ENCODE results near the gene URB1.
"Not testable (repeated sequence)": the region's sequence is repeated elsewhere in the genome, so short reads cannot be mapped to it uniquely, and the experiment has no call there.

URB1 gene

DNA sequence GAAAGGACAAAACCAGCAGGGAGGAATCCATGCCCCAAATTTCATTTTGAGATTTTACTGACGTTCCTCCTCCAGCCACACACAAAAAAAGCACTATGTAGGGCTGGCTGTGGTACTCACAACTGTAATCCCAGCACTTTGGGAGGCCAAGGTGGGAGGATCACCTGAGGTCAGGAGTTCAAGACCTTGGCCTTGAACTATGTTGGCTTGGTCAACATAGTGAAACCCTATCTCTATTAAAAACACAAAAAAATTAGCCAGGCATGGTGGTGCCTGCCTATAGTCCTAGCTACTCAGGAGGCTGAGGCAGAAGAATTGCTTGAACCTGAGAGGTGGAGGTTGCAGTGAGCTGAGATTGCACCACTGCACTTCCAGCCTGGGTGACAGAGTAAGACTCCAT lies 23.9 kb downstream of the URB1 start:
- H3K36me3 ChIP-seq (ENCODE audit: control insufficient read depth, insufficient read depth, low read length), result peaks cover 96% of the 10 kb centered on the region
- H3K9me3 ChIP-seq (ENCODE audit: control insufficient read depth, insufficient read depth, low read depth, low read length); H3K4me1 ChIP-seq (ENCODE audit: control insufficient read depth, insufficient read depth, low read length); H3K27me3 ChIP-seq (ENCODE audit: control insufficient read depth, insufficient read depth, low read length); H3K9ac ChIP-seq (ENCODE audit: low read length); H3K27ac ChIP-seq (ENCODE audit: low read depth, low read length); H3K4me3 ChIP-seq (ENCODE audit: low read depth, low read length): not testable (repeated sequence)

DNA sequence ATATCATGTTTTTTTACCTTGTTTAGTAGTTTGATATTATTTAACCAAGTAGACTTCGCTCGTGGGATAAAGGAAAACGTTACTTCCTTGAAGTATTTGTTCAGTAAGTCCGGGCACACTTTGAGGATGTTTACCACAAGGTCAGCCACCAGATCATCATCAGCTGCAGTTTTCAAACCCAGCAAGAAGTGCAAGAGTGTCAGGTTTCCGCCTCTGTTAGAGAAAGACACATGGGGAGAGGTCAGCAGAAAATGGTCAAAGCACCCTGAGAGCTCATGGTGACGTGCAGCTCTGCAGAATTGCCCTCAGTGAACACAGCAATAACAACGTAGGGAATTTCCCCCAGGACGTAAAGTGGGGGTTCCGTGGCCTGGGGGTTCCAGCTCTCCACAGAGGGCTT lies 24.4 kb downstream of the URB1 start:
- Histone ChIP-seq H3K27me3 (ENCODE audit: control insufficient read depth, insufficient read depth, low read length) (no peaks in the 10 kb centered on the region), H3K9ac (ENCODE audit: low read length) (no peak overlapping the region), H3K4me1 (ENCODE audit: control insufficient read depth, insufficient read depth, low read length) (no peaks in the 10 kb centered on the region), H3K27ac (ENCODE audit: low read depth, low read length) (no peak overlapping the region), H3K4me3 (ENCODE audit: low read depth, low read length) (no peak overlapping the region), H3K36me3 (ENCODE audit: control insufficient read depth, insufficient read depth, low read length) (peaks cover 96% of the 10 kb centered on the region), H3K9me3 (ENCODE audit: control insufficient read depth, insufficient read depth, low read depth, low read length) (no peaks in the 10 kb centered on the region)

DNA sequence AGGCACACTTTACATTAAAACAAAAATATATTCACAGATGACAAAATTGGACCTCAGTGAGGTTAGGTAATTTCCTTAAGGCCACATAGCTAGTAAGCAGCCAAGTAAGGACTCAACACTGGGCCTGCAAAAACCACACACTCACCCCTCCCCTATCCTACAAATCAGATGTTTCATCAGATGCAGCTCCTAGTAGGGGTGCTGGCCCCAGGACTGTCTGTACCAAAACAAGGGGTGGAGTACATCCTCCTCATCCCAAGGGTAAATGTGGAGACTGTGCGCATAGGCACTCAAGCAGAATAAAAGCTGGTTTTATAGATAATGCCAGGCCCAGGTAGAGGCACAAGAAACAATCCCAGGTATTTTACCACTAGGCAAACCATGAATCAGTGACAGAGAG lies 25.7 kb downstream of the URB1 start:
- Histone ChIP-seq H3K9ac (ENCODE audit: low read length) (no peak overlapping the region), H3K36me3 (ENCODE audit: control insufficient read depth, insufficient read depth, low read length) (peaks cover 96% of the 10 kb centered on the region), H3K27ac (ENCODE audit: low read depth, low read length) (no peak overlapping the region), H3K9me3 (ENCODE audit: control insufficient read depth, insufficient read depth, low read depth, low read length) (no peaks in the 10 kb centered on the region), H3K4me3 (ENCODE audit: low read depth, low read length) (no peak overlapping the region), H3K27me3 (ENCODE audit: control insufficient read depth, insufficient read depth, low read length) (no peaks in the 10 kb centered on the region), H3K4me1 (ENCODE audit: control insufficient read depth, insufficient read depth, low read length) (no peaks in the 10 kb centered on the region)

DNA sequence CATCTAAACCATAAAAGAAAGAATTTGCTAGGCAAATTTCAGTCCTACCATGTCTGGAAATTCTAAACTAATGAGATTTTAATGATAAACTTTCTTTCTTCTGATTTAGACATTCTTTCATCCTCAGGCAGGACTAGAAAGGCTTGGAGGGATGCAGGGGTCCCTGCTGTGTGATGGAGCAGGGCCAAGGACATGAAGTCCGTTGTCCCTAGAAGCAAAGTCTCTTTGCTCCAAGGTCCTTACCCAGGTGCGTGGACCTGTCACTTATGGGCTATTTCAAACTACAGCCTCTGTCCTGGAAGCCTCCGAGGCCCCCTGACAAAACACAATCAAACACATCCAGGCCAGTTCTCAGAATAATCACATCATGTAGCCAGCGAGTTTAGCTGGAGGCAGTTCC lies 26.6 kb downstream of the URB1 start:
- Histone ChIP-seq H3K36me3 (ENCODE audit: control insufficient read depth, insufficient read depth, low read length) (peaks cover 96% of the 10 kb centered on the region), H3K4me3 (ENCODE audit: low read depth, low read length) (no peak overlapping the region), H3K9me3 (ENCODE audit: control insufficient read depth, insufficient read depth, low read depth, low read length) (no peaks in the 10 kb centered on the region), H3K27me3 (ENCODE audit: control insufficient read depth, insufficient read depth, low read length) (no peaks in the 10 kb centered on the region), H3K27ac (ENCODE audit: low read depth, low read length) (no peak overlapping the region), H3K9ac (ENCODE audit: low read length) (no peak overlapping the region), H3K4me1 (ENCODE audit: control insufficient read depth, insufficient read depth, low read length) (no peaks in the 10 kb centered on the region)

DNA sequence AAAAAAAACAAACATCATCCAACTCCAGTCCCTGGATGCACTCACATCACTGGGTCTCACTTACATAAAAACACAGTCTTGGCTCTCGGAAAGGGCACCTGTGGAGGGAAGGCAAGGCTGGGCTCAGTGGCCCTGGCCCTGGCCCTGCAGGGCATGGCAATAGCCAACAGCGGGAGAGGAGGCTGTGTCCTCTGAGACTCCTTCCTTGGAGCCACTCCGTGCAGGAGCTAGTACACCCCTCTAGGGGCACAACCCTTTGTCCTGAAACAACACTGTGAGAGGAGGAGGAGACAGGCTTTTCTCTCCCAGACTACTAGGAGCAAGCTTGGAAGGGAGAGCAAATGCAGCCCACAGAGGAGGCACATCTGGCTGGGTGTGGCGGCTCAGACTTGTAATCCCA lies 28.0 kb downstream of the URB1 start:
- Histone ChIP-seq H3K27me3 (ENCODE audit: control insufficient read depth, insufficient read depth, low read length) (no peaks in the 10 kb centered on the region), H3K27ac (ENCODE audit: low read depth, low read length) (no peak overlapping the region), H3K4me3 (ENCODE audit: low read depth, low read length) (no peak overlapping the region), H3K4me1 (ENCODE audit: control insufficient read depth, insufficient read depth, low read length) (no peaks in the 10 kb centered on the region), H3K9me3 (ENCODE audit: control insufficient read depth, insufficient read depth, low read depth, low read length) (no peaks in the 10 kb centered on the region), H3K36me3 (ENCODE audit: control insufficient read depth, insufficient read depth, low read length) (peaks cover 100% of the 10 kb centered on the region), H3K9ac (ENCODE audit: low read length) (no peak overlapping the region)

DNA sequence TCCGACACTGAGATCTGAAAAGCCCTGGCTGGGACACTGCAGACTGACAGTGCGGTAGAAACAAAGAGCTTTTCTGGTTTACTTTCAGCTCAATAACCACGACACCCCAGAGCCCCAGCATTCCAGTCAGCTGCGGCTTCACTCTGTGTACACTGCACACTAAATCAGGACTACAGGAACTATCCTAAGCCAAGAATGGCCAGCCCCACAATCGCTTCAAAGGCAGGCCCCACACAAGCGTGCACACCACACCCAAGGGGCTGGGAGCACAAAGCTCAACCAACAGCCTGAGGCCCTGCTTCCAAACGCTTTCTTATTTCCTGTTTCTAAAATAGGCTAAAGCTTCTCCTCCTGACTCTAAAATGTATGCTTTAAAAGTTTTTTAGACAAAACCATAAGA lies 28.4 kb downstream of the URB1 start:
- Histone ChIP-seq H3K27ac (ENCODE audit: low read depth, low read length) (no peak overlapping the region), H3K4me3 (ENCODE audit: low read depth, low read length) (no peak overlapping the region), H3K4me1 (ENCODE audit: control insufficient read depth, insufficient read depth, low read length) (no peaks in the 10 kb centered on the region), H3K9me3 (ENCODE audit: control insufficient read depth, insufficient read depth, low read depth, low read length) (no peaks in the 10 kb centered on the region), H3K9ac (ENCODE audit: low read length) (no peak overlapping the region), H3K27me3 (ENCODE audit: control insufficient read depth, insufficient read depth, low read length) (no peaks in the 10 kb centered on the region), H3K36me3 (ENCODE audit: control insufficient read depth, insufficient read depth, low read length) (peaks cover 100% of the 10 kb centered on the region)

DNA sequence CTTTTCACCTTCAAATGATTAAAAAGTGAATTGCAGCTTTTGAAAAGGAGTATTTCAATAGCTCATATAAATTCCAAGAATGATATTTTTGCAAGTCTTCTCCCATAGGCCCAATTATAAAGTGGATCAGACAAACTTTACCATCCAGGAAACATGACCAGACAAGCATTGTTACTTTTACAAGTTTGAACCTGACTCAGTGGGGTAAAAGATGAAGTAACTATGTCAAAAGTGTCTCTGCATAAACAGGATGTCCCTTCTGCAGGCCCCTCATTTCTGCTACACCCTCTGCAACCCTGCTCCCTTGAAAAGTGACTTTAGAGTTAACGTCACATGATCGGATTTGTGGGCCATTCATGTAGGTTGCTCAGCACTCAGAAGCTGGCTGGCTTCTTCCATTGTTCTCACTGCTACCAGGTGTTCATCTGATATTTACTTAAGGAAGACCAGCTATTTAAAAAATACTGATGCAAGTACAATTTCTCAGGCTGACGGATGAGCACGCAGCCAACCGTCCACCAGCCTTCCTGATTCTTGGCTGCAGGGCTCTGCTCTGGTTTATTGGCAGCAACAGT lies 32.3 kb downstream of the URB1 start:
- peaks cover 98% of the 10 kb centered on the region for H3K36me3 ChIP-seq (ENCODE audit: control insufficient read depth, insufficient read depth, low read length)
- no peaks in the 10 kb centered on the region for H3K4me1 ChIP-seq (ENCODE audit: control insufficient read depth, insufficient read depth, low read length)
- no peak overlapping the region for H3K27ac ChIP-seq (ENCODE audit: low read depth, low read length)
- H3K4me3 ChIP-seq (ENCODE audit: low read depth, low read length), result no peak overlapping the region
- no peaks in the 10 kb centered on the region for H3K9me3 ChIP-seq (ENCODE audit: control insufficient read depth, insufficient read depth, low read depth, low read length)
- no peak overlapping the region for H3K9ac ChIP-seq (ENCODE audit: low read length)
- H3K27me3 ChIP-seq (ENCODE audit: control insufficient read depth, insufficient read depth, low read length), result no peaks in the 10 kb centered on the region

DNA sequence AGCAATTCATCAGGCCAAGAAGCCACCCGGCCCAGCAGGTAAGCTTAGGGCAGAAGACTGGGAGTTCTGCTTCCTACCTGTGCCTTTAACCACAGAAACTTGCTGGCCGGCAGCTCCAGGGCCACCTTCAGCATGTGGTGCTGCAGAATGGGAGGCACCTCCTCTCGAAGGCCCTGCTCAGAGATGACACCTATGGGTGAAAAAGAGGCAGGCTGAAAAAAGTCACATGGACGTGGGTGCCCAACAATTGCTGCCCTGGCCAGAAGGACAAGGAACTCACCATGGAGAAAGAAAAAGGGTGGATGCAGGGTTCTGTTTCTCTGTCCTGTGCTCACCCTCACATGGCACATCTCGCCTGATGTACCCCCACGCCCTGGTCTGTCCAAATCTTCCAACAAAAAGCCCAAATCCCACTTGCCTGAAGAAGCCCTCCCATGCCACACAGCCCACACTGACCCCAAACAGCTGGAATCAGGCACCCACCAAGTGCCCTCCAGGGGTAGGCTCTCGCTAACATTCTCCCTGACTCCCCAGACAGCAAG lies 33.0 kb downstream of the URB1 start:
- Histone ChIP-seq H3K27ac (ENCODE audit: low read depth, low read length) (no peak overlapping the region), H3K27me3 (ENCODE audit: control insufficient read depth, insufficient read depth, low read length) (no peaks in the 10 kb centered on the region), H3K9me3 (ENCODE audit: control insufficient read depth, insufficient read depth, low read depth, low read length) (no peaks in the 10 kb centered on the region), H3K9ac (ENCODE audit: low read length) (no peak overlapping the region), H3K4me3 (ENCODE audit: low read depth, low read length) (no peak overlapping the region), H3K36me3 (ENCODE audit: control insufficient read depth, insufficient read depth, low read length) (peaks cover 98% of the 10 kb centered on the region), H3K4me1 (ENCODE audit: control insufficient read depth, insufficient read depth, low read length) (no peaks in the 10 kb centered on the region)

DNA sequence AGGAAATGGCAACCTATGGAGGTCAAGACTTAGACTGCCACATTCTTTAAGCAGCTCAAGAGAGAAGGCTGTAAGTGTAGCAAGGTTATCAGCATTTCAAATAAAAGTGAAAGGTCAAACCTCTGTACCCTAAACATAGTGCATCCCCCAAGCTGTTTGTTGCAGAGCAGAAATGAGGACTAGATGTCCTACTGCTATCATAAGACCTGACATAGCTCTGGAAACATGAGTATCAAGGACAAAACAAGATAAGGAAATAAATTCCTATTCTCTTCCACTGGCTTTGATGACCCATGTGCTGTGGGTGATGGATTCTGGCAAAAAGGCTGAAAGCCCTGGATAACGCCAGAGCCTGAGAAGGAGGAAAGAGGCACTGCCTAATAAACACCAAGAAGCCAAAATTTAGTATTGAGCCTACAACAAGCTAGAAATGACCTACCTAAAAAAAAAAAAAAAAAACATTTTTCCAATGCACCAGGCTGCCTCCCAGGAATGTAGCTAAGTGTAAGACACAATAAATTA lies 35.9 kb downstream of the URB1 start:
- Histone ChIP-seq H3K4me1 (ENCODE audit: control insufficient read depth, insufficient read depth, low read length) (no peaks in the 10 kb centered on the region), H3K36me3 (ENCODE audit: control insufficient read depth, insufficient read depth, low read length) (peaks cover 98% of the 10 kb centered on the region), H3K9ac (ENCODE audit: low read length) (no peak overlapping the region)

DNA sequence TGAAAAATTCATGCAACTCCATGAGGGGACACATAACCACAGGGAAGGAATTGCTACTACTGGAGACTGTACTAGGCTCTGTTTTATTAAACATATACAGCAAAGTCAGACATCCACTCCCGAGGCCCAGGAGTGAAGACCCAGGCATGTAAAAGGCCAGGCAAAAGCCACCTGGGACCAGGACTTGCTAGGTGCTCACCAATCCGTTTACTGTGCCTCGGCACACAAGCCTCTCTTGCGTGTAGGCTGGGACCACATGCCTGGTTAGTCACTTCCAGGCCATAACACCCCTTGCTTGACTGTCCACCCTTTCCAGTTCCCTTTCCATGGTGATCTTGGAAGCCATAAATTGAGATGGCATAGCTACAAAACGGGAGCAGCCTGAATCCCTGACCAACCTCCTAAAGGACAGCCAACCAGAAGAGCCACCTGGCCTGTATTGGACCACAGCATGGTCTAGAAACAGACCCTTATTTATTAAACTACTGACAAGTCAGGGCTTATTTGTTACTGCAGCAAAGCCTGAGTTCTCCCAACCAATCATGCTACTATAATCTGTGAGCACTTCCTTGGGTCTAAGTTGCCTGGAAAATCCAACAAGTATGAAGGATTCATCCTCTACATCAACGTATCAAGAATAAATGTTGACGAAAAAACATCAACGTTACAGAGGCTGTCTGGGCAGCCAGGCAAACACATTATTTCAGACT lies 39.7 kb downstream of the URB1 start:
- H3K27ac ChIP-seq (ENCODE audit: low read depth, low read length), result no peak overlapping the region
- H3K36me3 ChIP-seq (ENCODE audit: control insufficient read depth, insufficient read depth, low read length), result peaks cover 98% of the 10 kb centered on the region

More for the DNA sequence above, 35.9 kb downstream of the URB1 start:
- Histone ChIP-seq H3K27me3 (ENCODE audit: control insufficient read depth, insufficient read depth, low read length) (no peaks in the 10 kb centered on the region), H3K27ac (ENCODE audit: low read depth, low read length) (no peak overlapping the region), H3K4me3 (ENCODE audit: low read depth, low read length) (no peak overlapping the region), H3K9me3 (ENCODE audit: control insufficient read depth, insufficient read depth, low read depth, low read length) (no peaks in the 10 kb centered on the region)

DNA sequence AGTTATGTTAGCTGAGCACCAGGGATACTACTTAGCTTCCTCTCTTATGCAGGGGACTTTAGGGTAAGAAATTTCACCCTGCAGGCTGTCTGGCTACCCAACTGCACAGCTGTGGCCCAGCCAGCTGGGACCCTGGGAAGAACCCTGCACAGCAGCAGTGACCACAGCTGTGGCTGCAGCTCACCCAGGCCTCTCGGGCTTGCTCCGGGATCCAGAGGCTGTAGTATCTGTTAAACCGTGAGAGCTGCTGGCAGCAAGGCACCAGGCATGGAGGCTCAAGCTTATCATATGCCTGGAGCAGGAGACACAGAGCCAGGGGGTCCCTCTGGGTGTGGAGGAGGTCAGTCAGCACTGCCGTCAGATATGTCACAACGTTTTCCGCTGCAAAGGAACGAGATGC lies 40.3 kb downstream of the URB1 start:
- peaks cover 99% of the 10 kb centered on the region for H3K36me3 ChIP-seq (ENCODE audit: control insufficient read depth, insufficient read depth, low read length)
- no peaks in the 10 kb centered on the region for H3K4me1 ChIP-seq (ENCODE audit: control insufficient read depth, insufficient read depth, low read length)

More for the DNA sequence above, 39.7 kb downstream of the URB1 start:
- no peak overlapping the region for H3K4me3 ChIP-seq (ENCODE audit: low read depth, low read length)
- H3K4me1 ChIP-seq (ENCODE audit: control insufficient read depth, insufficient read depth, low read length), result no peaks in the 10 kb centered on the region
- no peak overlapping the region for H3K9ac ChIP-seq (ENCODE audit: low read length)
- H3K27me3 ChIP-seq (ENCODE audit: control insufficient read depth, insufficient read depth, low read length), result no peaks in the 10 kb centered on the region
- H3K9me3 ChIP-seq (ENCODE audit: control insufficient read depth, insufficient read depth, low read depth, low read length), result no peaks in the 10 kb centered on the region

More for the DNA sequence above, 40.3 kb downstream of the URB1 start:
- Histone ChIP-seq H3K4me3 (ENCODE audit: low read depth, low read length) (no peak overlapping the region), H3K9ac (ENCODE audit: low read length) (no peak overlapping the region), H3K9me3 (ENCODE audit: control insufficient read depth, insufficient read depth, low read depth, low read length) (no peaks in the 10 kb centered on the region), H3K27ac (ENCODE audit: low read depth, low read length) (no peak overlapping the region), H3K27me3 (ENCODE audit: control insufficient read depth, insufficient read depth, low read length) (no peaks in the 10 kb centered on the region)
